HFFc6 (cell line): ENCODE results near the gene NUDCD3. TPM values are rescaled to one million over a fixed set of nuclear protein-coding genes. Genes with fewer than 3 reads are reported as not detected.

Experiments
- DNase-seq: peaks from one replicate; pipeline ENCODE4 v3.0.0-alpha.2; 2018
- H3K27ac Mint-ChIP-seq: 2 replicates; pipeline ENCODE4 v1.8.0; 2020; ENCODE audit warnings: mild to moderate bottlenecking, mixed read lengths
- H3K27me3 Mint-ChIP-seq: 2 replicates; pipeline ENCODE4 v1.8.0; 2021; ENCODE audit warnings: mild to moderate bottlenecking, moderate library complexity, mixed read lengths; ENCODE audit not compliant: insufficient read depth
- H3K36me3 Mint-ChIP-seq: 2 replicates; pipeline ENCODE4 v1.8.0; 2021; ENCODE audit warnings: low read depth, mixed read lengths
- H3K4me1 Mint-ChIP-seq: 2 replicates; pipeline ENCODE4 v1.8.0; 2020; ENCODE audit warnings: low read depth, mixed read lengths
- H3K4me3 Mint-ChIP-seq: 2 replicates; pipeline ENCODE4 v1.8.0; 2020; ENCODE audit warnings: mild to moderate bottlenecking, moderate library complexity, mixed read lengths
- H3K9me3 Mint-ChIP-seq: 2 replicates; pipeline ENCODE4 v1.8.0; 2020; ENCODE audit warnings: mild to moderate bottlenecking, mixed read lengths
- total RNA-seq, 6 experiments: library from RNA; stranded (reverse); fragmentation: NEBNext Ultra II Directional; extraction: Animal tissue kit (Norgen Biotek cat#: 25700); gene quantifications; 2 replicates in 1 of 6; 3 replicates in 5 of 6; pipeline ENCODE4 v1.2.3, GENCODE V29; 2021
- TF ChIP-seq, protein P1 (sequence below): fragments of 200-600 bp; sonication (generic); IDR thresholded peaks from 2 replicates; pipeline ENCODE4 v1.5.0; 2021; ENCODE audit warnings: antibody characterized with exemption, mild to moderate bottlenecking

Gene NUDCD3
- total RNA-seq, 6 experiments from 2014 or later = 79.2 to 114 (median 90.6) TPM

DNA sequence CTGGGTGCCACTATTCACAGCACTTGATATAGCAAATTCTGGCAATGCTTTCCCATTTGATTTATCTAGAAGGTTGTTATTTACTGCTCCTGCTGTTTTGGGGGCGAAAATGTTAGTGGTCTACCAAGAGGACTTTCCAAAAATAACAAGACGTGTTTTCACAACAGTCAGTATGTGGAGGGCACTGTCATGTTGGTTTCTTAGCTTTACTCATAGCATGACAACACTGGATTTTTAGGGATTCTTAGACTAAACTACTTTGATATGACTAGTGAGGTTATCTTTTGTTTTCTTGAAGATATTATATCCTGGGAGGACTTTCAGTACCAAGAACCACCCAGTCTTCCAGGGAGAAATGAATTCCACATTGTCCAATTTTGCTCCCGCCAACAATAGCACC is 49.4 kb downstream of the NUDCD3 start:
- Mint-ChIP-seq H3K27ac (no peak overlapping the region), H3K27me3 (no peaks in the 10 kb centered on the region), H3K4me3 (no peak overlapping the region), H3K4me1 (peaks cover 32% of the 10 kb centered on the region), H3K36me3 (peaks cover 17% of the 10 kb centered on the region), H3K9me3 (no peaks in the 10 kb centered on the region)
- TF ChIP-seq, protein P1, sequence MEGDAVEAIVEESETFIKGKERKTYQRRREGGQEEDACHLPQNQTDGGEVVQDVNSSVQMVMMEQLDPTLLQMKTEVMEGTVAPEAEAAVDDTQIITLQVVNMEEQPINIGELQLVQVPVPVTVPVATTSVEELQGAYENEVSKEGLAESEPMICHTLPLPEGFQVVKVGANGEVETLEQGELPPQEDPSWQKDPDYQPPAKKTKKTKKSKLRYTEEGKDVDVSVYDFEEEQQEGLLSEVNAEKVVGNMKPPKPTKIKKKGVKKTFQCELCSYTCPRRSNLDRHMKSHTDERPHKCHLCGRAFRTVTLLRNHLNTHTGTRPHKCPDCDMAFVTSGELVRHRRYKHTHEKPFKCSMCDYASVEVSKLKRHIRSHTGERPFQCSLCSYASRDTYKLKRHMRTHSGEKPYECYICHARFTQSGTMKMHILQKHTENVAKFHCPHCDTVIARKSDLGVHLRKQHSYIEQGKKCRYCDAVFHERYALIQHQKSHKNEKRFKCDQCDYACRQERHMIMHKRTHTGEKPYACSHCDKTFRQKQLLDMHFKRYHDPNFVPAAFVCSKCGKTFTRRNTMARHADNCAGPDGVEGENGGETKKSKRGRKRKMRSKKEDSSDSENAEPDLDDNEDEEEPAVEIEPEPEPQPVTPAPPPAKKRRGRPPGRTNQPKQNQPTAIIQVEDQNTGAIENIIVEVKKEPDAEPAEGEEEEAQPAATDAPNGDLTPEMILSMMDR = no peak
- no peak for DNase-seq

DNA sequence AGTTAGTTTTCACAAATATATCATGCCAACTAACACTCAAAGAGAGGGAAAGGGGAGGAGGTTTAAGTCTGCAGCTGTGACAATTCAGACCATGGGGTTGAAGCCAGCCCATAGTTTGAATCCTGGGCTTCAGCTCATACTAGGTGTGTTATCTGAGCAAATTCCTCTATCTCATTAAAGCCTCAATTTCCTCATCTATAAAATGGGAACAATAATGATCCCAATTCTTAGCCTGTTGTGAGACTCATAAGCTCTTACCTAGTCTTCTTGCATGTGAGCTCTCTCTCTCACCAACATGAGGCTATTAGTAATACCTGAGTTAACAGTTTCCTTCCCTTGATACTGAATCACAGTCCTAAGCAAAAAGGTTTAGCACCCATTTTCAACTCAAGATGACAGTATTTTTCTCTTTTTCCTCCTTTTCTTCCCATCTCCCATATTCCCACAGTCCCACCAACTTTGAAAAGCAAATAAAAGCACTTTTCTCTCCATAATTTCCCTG is 49.8 kb downstream of the NUDCD3 start:
- Mint-ChIP-seq H3K4me3 (no peak overlapping the region), H3K4me1 (peaks cover 33% of the 10 kb centered on the region), H3K27me3 (no peaks in the 10 kb centered on the region), H3K36me3 (peaks cover 17% of the 10 kb centered on the region), H3K9me3 (no peaks in the 10 kb centered on the region), H3K27ac (no peak overlapping the region)
- TF ChIP-seq, protein P1 = no peak
- no peak for DNase-seq

DNA sequence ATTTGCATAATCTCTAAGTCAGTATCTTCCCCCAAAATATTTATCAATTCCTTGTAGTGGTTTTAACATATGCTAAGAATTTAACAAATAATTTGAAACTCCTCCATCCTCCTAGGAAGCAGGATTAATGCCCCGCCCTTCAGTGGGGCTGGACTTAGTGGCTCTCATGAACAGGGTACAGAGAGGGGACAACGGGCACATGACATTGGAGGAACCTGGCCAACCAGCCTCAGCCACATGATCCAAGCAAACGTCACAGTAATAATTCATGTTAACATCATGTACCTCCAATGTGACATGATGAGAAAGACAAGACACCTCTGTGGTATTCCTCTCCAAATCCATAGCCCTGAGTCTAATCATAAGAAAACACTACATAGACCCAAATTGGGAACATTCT is 50.5 kb downstream of the NUDCD3 start:
- peak overlapping the region; percentile 12; the same call in 1 of the 2 replicates for H3K27ac Mint-ChIP-seq
- H3K27me3 Mint-ChIP-seq = no peaks in the 10 kb centered on the region
- H3K4me1 Mint-ChIP-seq = peaks cover 36% of the 10 kb centered on the region
- no peak for DNase-seq
- peaks cover 10% of the 10 kb centered on the region for H3K36me3 Mint-ChIP-seq
- no peak overlapping the region for H3K4me3 Mint-ChIP-seq
- TF ChIP-seq, protein P1 = no peak
- H3K9me3 Mint-ChIP-seq = no peaks in the 10 kb centered on the region

DNA sequence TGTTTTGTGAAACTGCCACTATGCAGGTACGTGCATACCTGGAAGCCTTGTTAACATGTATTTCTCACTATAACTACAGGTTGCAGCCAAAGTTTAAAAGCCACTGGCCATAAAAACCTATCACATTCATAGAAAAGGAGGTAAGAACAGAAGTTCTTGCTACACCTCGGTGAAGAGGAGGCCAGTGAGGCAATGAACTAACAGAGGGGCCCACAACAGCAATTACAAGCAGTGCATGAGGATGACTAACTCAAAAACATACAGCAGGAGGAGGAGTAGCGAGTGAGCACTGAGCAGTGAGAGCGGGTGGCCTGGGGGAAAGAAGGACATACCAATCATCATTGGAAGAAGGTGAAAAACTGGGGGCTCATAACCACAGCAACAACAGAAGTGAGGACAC is 51.6 kb downstream of the NUDCD3 start:
- H3K4me1 Mint-ChIP-seq = peaks cover 42% of the 10 kb centered on the region
- no peak overlapping the region for H3K4me3 Mint-ChIP-seq
- peak overlapping the region; percentile 19; the same call in 1 of the 2 replicates for H3K27ac Mint-ChIP-seq
- DNase-seq = no peak
- TF ChIP-seq, protein P1 = no peak
- H3K9me3 Mint-ChIP-seq = no peaks in the 10 kb centered on the region
- peaks cover 13% of the 10 kb centered on the region; the same call in 1 of the 2 replicates for H3K36me3 Mint-ChIP-seq
- H3K27me3 Mint-ChIP-seq = no peaks in the 10 kb centered on the region

DNA sequence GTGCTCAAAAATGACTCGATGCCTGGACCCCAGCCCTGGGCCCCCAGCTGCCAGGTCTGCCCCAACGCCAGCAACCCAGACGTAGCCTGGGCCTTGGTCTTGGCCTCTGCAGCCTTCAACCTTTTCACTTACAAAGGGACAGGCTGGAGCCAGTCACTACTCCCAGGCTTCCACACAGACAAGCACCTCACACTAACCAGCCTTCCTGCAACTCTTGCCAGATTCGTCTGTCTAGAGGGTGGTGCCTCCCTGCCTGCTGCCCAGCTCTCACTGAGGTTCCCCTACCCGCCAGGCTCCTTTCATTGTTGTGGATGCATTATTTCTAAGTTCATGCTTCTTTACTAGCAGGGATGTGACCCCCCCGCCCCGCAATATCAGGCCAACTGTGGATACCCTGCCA is 56.3 kb downstream of the NUDCD3 start:
- no peak for DNase-seq
- Mint-ChIP-seq H3K27ac (no peak overlapping the region), H3K36me3 (peaks cover 19% of the 10 kb centered on the region), H3K4me1 (peaks cover 25% of the 10 kb centered on the region), H3K27me3 (peaks cover 1% of the 10 kb centered on the region; the same call in 1 of the 2 replicates), H3K4me3 (no peak overlapping the region), H3K9me3 (no peaks in the 10 kb centered on the region)
- TF ChIP-seq, protein P1 = no peak
